Measurements from ENCODE around the gene KRTAP5-3.

KRTAP5-3 gene, protein sequence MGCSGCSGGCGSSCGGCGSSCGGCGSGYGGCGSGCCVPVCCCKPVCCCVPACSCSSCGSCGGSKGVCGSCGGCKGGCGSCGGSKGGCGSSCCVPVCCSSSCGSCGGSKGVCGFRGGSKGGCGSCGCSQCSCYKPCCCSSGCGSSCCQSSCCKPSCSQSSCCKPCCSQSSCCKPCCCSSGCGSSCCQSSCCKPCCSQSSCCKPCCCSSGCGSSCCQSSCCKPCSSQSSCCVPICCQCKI

DNA sequence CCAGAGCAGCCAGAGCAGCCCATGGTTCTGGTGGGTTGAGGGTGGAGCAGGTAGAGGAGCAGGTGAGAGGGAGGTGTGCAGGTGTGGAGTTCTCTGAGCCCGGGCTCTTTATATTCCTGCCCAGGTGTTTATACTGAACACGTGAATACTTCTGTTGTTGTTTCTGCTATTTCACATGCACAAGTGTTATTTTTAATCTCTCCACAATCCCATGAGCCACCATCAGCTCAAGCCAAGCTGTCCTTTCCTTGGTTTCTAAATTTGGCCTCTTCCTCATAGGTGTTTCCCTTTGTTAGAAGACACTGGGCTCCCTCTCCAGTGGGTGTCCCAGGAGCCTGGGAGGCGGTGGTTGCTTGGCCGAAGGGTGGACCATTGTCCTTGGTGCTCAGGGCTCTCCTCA lies at the start of gene KRTAP5-3:
TSS of gene KRTAP5-3 (minus strand) at position 101 of the 400 bp plus-strand sequence. CDS start at position 23, 78 bp downstream.
- no peak for TF ChIP-seq ZFX (IDR thresholded peaks at IDR 0.05)
- TF ChIP-seq, protein P1, sequence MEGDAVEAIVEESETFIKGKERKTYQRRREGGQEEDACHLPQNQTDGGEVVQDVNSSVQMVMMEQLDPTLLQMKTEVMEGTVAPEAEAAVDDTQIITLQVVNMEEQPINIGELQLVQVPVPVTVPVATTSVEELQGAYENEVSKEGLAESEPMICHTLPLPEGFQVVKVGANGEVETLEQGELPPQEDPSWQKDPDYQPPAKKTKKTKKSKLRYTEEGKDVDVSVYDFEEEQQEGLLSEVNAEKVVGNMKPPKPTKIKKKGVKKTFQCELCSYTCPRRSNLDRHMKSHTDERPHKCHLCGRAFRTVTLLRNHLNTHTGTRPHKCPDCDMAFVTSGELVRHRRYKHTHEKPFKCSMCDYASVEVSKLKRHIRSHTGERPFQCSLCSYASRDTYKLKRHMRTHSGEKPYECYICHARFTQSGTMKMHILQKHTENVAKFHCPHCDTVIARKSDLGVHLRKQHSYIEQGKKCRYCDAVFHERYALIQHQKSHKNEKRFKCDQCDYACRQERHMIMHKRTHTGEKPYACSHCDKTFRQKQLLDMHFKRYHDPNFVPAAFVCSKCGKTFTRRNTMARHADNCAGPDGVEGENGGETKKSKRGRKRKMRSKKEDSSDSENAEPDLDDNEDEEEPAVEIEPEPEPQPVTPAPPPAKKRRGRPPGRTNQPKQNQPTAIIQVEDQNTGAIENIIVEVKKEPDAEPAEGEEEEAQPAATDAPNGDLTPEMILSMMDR (conservative IDR thresholded peaks at IDR 0.05) = no peak
- H3K27ac ChIP-seq = no peak within 1 kb of the TSS

DNA sequence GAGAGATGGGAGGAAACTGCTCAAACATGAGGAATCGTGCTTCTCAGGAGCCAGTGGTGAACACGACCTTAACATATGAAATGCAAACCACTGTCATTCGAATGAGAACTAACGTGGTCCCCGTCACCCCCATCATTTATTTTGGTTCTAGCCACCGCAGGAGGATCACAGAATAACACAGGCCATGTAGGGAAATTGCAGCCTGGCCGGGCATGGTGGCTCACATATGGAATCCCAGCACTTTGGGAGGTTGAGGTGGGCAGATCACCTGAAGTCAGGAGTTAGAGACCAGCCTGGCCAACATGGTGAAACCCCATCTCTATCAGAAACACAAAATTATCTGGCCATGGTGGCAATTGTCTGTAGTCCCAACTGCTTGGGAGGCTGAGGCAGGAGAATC lies 48.4 kb upstream of the KRTAP5-3 start:
- no peak for TF ChIP-seq ZFX (IDR thresholded peaks at IDR 0.05)
- TF ChIP-seq, protein P1 (conservative IDR thresholded peaks at IDR 0.05) = no peak
- no peak overlapping the region for H3K27ac ChIP-seq

DNA sequence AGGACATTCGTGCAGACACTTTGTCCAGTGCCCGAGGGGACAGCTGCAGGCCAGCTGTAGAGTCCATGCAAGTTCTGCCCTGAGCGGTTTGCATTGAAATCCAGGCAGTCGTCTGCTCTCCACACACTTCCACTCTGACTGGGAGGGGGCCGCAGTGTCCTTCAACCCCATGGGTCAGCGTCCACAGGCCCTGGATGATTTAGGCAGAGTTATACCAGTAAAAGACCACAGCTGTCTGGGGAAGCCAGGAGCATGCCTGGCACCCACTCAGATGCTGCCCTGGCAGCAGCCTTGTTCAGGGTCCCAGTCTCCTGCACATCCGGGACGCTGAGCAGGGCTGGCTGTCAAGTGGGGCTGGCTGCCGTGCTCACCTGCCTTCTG lies 47.8 kb upstream of the KRTAP5-3 start:
- TF ChIP-seq, protein P1 (conservative IDR thresholded peaks at IDR 0.05) = no peak
- no peak for TF ChIP-seq ZFX (IDR thresholded peaks at IDR 0.05)
- H3K27ac ChIP-seq = no peak overlapping the region

DNA sequence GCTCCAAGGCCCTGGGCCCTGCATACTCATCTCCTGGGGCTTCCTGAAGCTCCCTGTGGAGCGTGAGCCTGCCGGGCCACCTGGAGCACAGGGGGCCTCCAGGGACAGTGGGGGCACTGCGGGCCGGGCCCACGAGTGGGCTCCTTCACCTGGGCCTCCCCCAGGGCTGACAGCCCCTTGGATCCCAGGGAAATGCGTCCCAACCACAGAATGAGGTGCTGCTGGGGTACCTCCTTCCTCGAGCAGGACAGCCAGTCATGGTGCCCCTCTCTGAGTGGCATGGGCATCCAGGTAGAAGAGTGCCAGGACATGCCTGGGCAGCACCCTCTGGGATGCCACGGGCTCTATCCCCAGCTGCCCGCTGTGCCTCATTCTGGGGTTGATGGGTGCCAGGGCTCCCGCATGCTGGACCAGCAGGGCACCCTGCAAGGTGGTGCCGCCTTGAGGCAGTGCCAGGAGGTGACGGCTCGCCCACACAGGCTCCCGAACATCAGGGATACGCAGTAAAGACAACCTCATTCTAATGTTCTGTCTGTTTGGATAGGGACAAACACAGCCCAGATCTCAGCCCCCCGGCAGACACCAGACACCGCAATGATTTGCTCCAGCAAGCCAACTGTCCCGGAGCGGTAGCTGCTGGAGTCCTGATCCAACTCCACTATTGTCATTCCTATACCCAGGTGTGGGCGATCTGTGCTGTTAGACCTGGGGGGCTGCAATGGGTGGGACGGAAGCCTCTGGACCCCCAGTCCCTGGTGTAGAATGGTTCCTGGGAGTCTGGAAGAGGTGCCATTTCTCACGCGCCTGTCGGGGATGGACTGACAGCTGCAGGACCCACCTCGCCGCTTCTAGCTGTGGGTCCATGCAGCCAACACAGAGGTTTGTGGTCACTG lies 47.2 kb upstream of the KRTAP5-3 start:
- H3K27ac ChIP-seq = no peak overlapping the region
- TF ChIP-seq ZFX (IDR thresholded peaks at IDR 0.05) = no peak
- TF ChIP-seq, protein P1 (conservative IDR thresholded peaks at IDR 0.05) = no peak

DNA sequence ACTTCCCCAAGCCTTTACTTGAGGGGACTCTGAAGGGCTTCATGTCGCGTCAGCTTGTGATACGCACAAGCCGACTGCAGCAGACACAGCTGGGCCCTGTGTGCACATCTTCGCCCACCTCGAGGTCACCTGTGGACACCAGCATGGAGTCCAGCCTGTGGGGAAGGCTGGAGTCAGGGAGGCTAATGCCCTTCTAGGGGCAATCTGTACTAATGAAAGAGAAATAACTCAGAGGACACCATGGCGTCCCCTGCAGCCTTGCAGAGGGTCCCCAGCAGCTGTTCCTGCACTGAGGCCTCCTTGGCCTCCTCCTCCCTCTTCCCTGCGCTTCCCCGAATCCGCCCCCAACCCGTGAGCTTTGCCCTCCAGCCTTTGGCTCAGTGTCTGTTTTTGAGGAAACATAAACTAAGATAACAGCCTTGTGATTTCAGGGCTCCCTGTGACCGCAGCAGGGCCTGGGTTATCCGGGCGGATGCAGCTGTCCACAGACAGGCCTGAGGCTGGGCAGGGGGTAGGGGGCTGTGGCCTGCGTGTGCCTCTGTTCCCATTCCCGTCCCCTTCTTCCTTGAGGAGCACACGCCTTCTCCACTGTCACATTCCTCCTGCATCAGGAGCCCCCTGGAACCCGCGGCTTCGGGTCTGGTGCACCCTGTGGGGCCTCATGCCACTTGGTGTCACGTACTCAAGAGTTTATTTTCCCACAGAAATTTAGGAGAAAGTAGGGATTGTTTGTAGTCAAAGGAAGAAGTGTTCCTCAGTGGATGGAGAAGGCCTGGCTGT lies 46.3 kb upstream of the KRTAP5-3 start:
- H3K27ac ChIP-seq = no peak overlapping the region
- TF ChIP-seq, protein P1 (conservative IDR thresholded peaks at IDR 0.05) = no peak
- no peak for TF ChIP-seq ZFX (IDR thresholded peaks at IDR 0.05)

DNA sequence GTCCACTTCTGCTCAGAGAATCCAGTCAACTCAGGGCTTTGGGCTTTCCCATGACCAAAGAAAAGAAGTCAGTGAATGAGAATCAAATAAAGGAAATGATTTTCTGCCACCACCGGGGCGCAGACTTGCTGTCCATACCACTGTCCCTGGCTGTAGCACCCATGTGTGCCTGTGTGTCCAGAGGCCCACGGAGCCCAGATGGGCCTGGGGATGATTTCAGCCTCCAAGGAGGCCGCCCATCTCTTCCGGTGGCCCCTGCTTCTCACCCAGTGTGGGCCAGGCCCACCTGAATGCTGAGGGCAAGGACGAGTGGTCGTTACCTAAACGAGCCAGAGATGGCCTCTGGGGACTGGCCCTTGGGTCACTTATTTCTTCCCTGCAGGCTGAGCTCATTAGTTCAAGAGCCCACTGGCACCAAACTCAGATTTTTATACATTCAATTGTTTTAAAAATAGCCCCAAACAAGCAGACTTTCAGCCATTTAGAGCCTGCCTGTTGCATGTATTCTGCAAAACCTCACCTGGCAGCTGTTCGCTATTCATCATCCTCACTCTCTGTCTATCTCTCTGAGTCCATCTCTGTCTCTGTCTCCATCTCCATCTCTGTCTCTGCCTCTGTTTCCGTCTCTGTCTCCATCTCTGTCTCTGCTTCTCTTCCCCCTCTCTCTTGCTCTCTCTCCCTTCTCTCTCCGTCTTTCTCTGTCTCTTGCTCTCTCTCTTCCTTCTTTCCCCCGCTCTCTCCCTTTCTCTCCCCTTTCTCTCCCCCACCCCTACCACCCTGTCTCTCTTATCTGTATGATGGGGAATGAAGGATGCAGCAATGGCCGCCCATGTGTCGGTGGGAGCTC lies 45.5 kb upstream of the KRTAP5-3 start:
- no peak overlapping the region for H3K27ac ChIP-seq
- TF ChIP-seq ZFX (IDR thresholded peaks at IDR 0.05) = no peak
- TF ChIP-seq, protein P1 (conservative IDR thresholded peaks at IDR 0.05) = no peak
